Measurements from ENCODE around the gene KCNG2. TPM values are rescaled to one million over a fixed set of nuclear protein-coding genes. Genes with fewer than 3 reads are reported as not detected.
A peak's percentile ranks its signal among the peaks of the same experiment; 100 is the strongest.

The KCNG2 gene
- total and polyA plus RNA-seq, 12 donors = 0.16 to 0.79 (median 0.24) TPM; not detected in 7

DNA sequence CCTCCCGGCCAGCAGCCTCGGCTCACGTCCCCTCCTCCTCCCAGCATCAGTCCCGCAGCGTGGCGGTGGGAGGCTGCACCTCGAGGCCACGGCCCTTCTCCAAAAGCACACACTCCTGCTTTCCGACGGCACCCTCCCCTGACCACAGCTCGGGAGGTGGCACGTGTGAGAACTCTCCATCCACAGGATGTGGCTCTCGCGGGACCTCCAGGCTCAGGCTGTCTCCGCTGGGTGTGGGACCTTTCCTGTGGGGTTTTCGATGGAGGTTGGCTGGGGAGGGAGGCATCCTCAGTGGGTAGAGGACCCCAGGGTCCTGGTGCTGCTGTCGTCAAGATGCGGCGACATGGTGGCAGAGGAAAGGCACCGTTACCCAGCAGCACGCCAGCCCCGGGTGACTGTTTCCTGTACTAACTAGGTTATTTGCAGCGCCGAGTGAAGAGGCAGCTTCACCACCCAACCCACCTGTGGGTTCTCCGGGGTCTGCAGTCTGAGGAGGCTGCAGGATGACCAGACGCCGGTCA lies 42.8 kb upstream of the KCNG2 start:
- Histone ChIP-seq H3K9me3 (peaks cover 0 to 30% (median 14%) of the 10 kb centered on the region in 11 donors), H3K4me3 (no peak overlapping the region), H3K27ac (no peak overlapping the region), H3K27me3 (no peaks in the 10 kb centered on the region), H3K4me1 (no peaks in the 10 kb centered on the region), H3K36me3 (peaks cover 0 to 45% (median 31%) of the 10 kb centered on the region in 9 donors)
- DNase-seq (no peak), ATAC-seq (no peak)
- TF ChIP-seq, protein P1, sequence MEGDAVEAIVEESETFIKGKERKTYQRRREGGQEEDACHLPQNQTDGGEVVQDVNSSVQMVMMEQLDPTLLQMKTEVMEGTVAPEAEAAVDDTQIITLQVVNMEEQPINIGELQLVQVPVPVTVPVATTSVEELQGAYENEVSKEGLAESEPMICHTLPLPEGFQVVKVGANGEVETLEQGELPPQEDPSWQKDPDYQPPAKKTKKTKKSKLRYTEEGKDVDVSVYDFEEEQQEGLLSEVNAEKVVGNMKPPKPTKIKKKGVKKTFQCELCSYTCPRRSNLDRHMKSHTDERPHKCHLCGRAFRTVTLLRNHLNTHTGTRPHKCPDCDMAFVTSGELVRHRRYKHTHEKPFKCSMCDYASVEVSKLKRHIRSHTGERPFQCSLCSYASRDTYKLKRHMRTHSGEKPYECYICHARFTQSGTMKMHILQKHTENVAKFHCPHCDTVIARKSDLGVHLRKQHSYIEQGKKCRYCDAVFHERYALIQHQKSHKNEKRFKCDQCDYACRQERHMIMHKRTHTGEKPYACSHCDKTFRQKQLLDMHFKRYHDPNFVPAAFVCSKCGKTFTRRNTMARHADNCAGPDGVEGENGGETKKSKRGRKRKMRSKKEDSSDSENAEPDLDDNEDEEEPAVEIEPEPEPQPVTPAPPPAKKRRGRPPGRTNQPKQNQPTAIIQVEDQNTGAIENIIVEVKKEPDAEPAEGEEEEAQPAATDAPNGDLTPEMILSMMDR (IDR thresholded peaks at IDR 0.05) = no peak
- intact Hi-C loops (cut with DNase I) = no loop called here
- 97% methylated on average over 27 of the region's 27 CpGs for WGBS, 2 donors

DNA sequence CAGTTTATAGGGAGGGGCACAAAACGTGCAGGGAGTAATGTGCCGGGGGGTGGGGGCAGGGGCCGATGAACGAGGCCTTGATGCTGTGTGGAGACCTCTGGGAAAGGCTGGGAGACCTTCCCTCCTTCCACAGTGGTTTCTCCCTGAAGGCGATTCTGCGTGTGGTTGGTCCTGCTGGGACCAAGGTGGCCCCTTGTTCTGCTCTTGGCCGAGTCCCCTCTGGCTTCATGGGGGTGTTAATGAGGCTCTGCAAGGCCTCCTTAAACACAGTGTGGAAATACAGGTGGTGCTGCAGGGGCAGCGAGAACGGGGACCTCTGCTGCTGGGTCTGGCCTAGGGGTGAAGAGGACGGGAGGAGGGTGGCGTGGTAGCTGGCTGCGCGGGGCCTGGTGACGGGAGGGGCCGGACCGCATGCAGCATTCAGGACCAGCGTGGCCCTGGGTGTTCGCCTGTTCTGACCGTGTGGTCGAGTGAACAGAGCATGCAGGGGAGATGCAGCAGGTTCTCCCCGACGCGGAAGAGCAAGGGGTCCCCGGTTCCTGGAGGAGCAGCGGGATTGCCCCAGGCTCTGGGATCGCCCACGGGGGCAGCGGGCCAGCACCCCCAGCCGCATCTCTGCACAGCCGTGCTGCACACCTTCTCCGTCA lies 42.1 kb upstream of the KCNG2 start:
- 95 to 97% methylated on average over 31 of the region's 31 CpGs for WGBS, 2 donors
- DNase-seq (no peak), ATAC-seq (peak in 1 of 8 donors; percentile 27)
- Histone ChIP-seq H3K9me3 (peaks cover 0 to 38% (median 21%) of the 10 kb centered on the region in 11 donors), H3K36me3 (peaks cover 0 to 40% (median 31%) of the 10 kb centered on the region in 9 donors), H3K4me3 (no peak overlapping the region), H3K4me1 (no peaks in the 10 kb centered on the region), H3K27ac (no peak overlapping the region), H3K27me3 (no peaks in the 10 kb centered on the region)
- TF ChIP-seq, protein P1 (IDR thresholded peaks at IDR 0.05) = no peak
- intact Hi-C loops (cut with DNase I) = no loop called here

DNA sequence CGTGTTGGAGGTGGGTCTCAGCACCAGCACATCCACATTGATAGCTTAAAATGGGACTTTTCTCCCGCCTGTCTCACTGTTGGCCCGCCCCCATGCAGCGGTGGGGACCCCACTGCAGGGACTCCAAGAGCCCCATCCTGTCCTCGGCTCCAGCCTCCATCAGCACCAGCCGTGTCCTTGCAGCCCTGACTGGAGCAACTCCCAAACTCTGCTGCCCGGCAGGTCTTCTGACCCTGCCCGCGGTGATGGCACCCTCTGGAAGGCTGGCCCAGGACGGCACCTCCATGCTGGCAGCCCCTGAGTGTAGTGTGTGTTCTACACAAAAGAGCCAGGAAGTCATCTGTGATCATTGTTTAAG lies 41.6 kb upstream of the KCNG2 start:
- Histone ChIP-seq H3K4me1 (no peaks in the 10 kb centered on the region), H3K27ac (no peak overlapping the region), H3K9me3 (peaks cover 0 to 42% (median 22%) of the 10 kb centered on the region in 11 donors), H3K36me3 (peaks cover 0 to 40% (median 31%) of the 10 kb centered on the region in 9 donors), H3K4me3 (no peak overlapping the region), H3K27me3 (no peaks in the 10 kb centered on the region)
- DNase-seq = no peak
- no peak for ATAC-seq
- TF ChIP-seq, protein P1 (IDR thresholded peaks at IDR 0.05) = no peak
- WGBS, 2 donors = 91 to 96% methylated on average over 10 of the region's 10 CpGs
- intact Hi-C loops (cut with DNase I) = no loop called here

DNA sequence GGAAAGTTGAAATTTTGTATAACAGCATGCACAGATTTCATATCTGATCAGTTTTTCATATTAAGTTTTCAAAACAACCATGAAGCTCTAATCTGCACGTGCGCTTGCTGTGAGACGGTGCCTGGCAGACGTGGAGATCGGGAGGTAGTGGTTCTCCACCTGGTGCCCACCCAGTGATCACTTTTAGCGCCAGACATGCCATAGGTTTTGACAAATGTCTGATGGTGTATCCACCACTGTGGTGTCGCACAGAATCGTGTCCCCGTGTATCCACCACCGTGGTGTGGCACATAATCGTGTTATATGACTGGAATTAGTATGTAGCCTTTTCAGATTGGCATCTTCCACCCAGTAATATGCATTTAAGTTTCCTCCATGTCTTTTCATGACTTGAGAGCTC lies 40.9 kb upstream of the KCNG2 start:
- no peak overlapping the region for H3K27ac ChIP-seq
- TF ChIP-seq, protein P1 (IDR thresholded peaks at IDR 0.05) = no peak
- H3K4me3 ChIP-seq = no peak overlapping the region
- ATAC-seq (no peak), DNase-seq (no peak)
- H3K27me3 ChIP-seq = no peaks in the 10 kb centered on the region
- peaks cover 0 to 40% (median 31%) of the 10 kb centered on the region in 9 donors for H3K36me3 ChIP-seq
- WGBS, 2 donors = 97% methylated on average over 11 of the region's 11 CpGs
- no peaks in the 10 kb centered on the region for H3K4me1 ChIP-seq
- H3K9me3 ChIP-seq = peaks cover 0 to 49% (median 22%) of the 10 kb centered on the region in 11 donors
- intact Hi-C loops (cut with DNase I) = no loop called here
